PC-3 (cell line): ENCODE results near the gene NIPBL.

Experiments used
- EZH2 ChIP-seq: fragments of 300-600 bp; sonication (generic); IDR thresholded peaks from one replicate; pipeline ENCODE4 v1.6.1; 2017; ENCODE audit warnings: antibody characterized with exemption, mild to moderate bottlenecking, low read length; ENCODE audit not compliant: unreplicated experiment
- EZH2phosphoT487 ChIP-seq: fragments of 300-600 bp; sonication (generic); IDR thresholded peaks from 2 replicates; pipeline ENCODE4 v1.6.1; 2018; ENCODE audit warnings: mild to moderate bottlenecking, antibody characterized with exemption, low read length, borderline replicate concordance
- TF ChIP-seq, protein P1 (sequence below): fragments of 300-600 bp; sonication (generic); conservative IDR thresholded peaks from 2 replicates; pipeline ENCODE4 v1.5.1; 2017; ENCODE audit warnings: antibody characterized with exemption, low read depth, mild to moderate bottlenecking, low read length

DNA sequence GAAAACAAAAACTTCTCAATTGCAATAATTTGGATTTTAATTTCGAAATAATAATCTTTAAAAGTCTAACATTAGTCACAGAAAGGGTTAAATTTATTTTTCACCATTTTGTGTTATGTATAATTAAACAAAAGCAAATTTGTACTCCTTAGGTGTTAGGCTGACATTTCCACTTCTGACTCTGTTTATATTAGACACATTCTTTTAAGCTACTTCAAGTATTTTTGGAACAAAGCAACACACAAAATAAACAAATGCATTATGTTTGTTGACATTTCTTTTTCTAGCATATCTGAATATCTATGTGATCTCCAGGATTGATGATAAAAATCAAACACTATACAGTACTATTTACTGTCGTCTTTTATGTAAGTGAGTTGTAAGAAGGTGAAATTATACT is 44.3 kb upstream of the NIPBL start:
- TF ChIP-seq, protein P1, sequence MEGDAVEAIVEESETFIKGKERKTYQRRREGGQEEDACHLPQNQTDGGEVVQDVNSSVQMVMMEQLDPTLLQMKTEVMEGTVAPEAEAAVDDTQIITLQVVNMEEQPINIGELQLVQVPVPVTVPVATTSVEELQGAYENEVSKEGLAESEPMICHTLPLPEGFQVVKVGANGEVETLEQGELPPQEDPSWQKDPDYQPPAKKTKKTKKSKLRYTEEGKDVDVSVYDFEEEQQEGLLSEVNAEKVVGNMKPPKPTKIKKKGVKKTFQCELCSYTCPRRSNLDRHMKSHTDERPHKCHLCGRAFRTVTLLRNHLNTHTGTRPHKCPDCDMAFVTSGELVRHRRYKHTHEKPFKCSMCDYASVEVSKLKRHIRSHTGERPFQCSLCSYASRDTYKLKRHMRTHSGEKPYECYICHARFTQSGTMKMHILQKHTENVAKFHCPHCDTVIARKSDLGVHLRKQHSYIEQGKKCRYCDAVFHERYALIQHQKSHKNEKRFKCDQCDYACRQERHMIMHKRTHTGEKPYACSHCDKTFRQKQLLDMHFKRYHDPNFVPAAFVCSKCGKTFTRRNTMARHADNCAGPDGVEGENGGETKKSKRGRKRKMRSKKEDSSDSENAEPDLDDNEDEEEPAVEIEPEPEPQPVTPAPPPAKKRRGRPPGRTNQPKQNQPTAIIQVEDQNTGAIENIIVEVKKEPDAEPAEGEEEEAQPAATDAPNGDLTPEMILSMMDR = no peak
- TF ChIP-seq EZH2 = no peak
- no peak for TF ChIP-seq EZH2phosphoT487
